Measurements from ENCODE around the gene TMEM205.
A peak's percentile ranks its signal among the peaks of the same experiment; 100 is the strongest.

The TMEM205 gene

GRCh38 chr19:11295665-11296245 lies 50.3 kb downstream of the TMEM205 start, which contains the start of gene TSPAN16:
Gene TSPAN16, plus strand, starts transcription at chr19:11296160. Its CDS starts 138 bp downstream, at chr19:11296298.
- DNase-seq, result no peak

- no peak for DNase-seq
These were observed 50.9 kb downstream of the TMEM205 start for GRCh38 chr19:11295180-11295579.

GRCh38 chr19:11293433-11294389 lies 52.4 kb downstream of the TMEM205 start:
- DNase-seq, result peak; percentile 72 to 83
